GM12892 (cell line): Measurements from ENCODE around the gene AQP5.

Source experiments
- DNase-seq: peaks from one replicate; pipeline ENCODE4 v3.0.0; 2011; ENCODE audit not compliant: insufficient read length
- FAIRE-seq: peaks from 2 replicates; lab custom pipeline; 2011; peaks lifted over from hg19 to GRCh38; lab: Jason Lieb, UNC
- POLR2A ChIP-seq: IDR thresholded peaks from 2 replicates; pipeline ENCODE4 v1.6.1; 2011; ENCODE audit warnings: low read depth, low read length, control low read depth
- POLR2AphosphoS5 ChIP-seq: IDR thresholded peaks from 2 replicates; pipeline ENCODE4 v1.6.1; 2011; ENCODE audit warnings: low read depth, low read length, control low read depth
- TAF1 ChIP-seq: IDR thresholded peaks from 2 replicates; pipeline ENCODE4 v1.6.1; 2011; ENCODE audit warnings: low read depth, mild to moderate bottlenecking, control low read depth, low read length, borderline replicate concordance

Gene AQP5

GRCh38 chr12:49953961-49954846 is 7.5 kb upstream of the AQP5 start:
- FAIRE-seq (no peak), DNase-seq (no peak)
- TF ChIP-seq POLR2AphosphoS5 (no peak), POLR2A (no peak), TAF1 (no peak)

GRCh38 chr12:49954863-49955830 is 6.5 kb upstream of the AQP5 start:
- no peak for DNase-seq
- no peak for FAIRE-seq
- TF ChIP-seq POLR2AphosphoS5 (no peak), TAF1 (no peak), POLR2A (no peak)

- DNase-seq (no peak), FAIRE-seq (no peak)
- no peak for TF ChIP-seq POLR2AphosphoS5
- no peak for TF ChIP-seq TAF1
- TF ChIP-seq POLR2A = no peak
Observed at GRCh38 chr12:49955899-49956662, 5.6 kb upstream of the AQP5 start.

- no peak for FAIRE-seq
- TF ChIP-seq TAF1 (no peak), POLR2A (no peak), POLR2AphosphoS5 (no peak)
- no peak for DNase-seq
Observed at GRCh38 chr12:49956663-49957569, 4.8 kb upstream of the AQP5 start.

GRCh38 chr12:49957570-49957967 is 4.1 kb upstream of the AQP5 start:
- DNase-seq (no peak), FAIRE-seq (no peak)
- TF ChIP-seq POLR2A (no peak), TAF1 (no peak), POLR2AphosphoS5 (no peak)

- TF ChIP-seq TAF1 = no peak
- TF ChIP-seq POLR2A = no peak
- no peak for TF ChIP-seq POLR2AphosphoS5
- DNase-seq = no peak
- no peak for FAIRE-seq
Observed at GRCh38 chr12:49959685-49960473, 1.8 kb upstream of the AQP5 start.

- no peak for TF ChIP-seq POLR2AphosphoS5
- TF ChIP-seq TAF1 = no peak
- no peak for TF ChIP-seq POLR2A
- FAIRE-seq (no peak), DNase-seq (no peak)
Observed at GRCh38 chr12:49960474-49961110, 1.1 kb upstream of the AQP5 start.

GRCh38 chr12:49961993-49962764 is 507 bp downstream of the AQP5 start:
- TF ChIP-seq POLR2AphosphoS5 = no peak
- TF ChIP-seq POLR2A = no peak
- no peak for TF ChIP-seq TAF1
- FAIRE-seq (no peak), DNase-seq (no peak)
